Right renal pelvis (tissue), 4 donors: ENCODE results near the gene FAM156A. TPM values are rescaled to one million over a fixed set of nuclear protein-coding genes. Genes with fewer than 3 reads are reported as not detected.
"Not testable (repeated sequence)": the region's sequence is repeated elsewhere in the genome, so short reads cannot be mapped to it uniquely, and the experiment has no call there.

Source experiments
- DNase-seq, 4 donors: peaks; one replicate each; pipeline ENCODE4 v3.0.0-alpha.2; 2013; ENCODE audit warnings: low read depth in 4 of 4, low spot score in 3 of 4, missing footprints in 1 of 4
- polyA plus RNA-seq, 4 donors: library from polyadenylated mRNA; unstranded; fragments of 120-200 nt; gene quantifications; one replicate each; pipeline ENCODE4 v1.2.1, GENCODE V29; 2013; ENCODE audit not compliant: insufficient read length in 4 of 4

FAM156A gene
- polyA plus RNA-seq, 4 donors, result 22.3 to 27.2 (median 26.9) TPM

DNA sequence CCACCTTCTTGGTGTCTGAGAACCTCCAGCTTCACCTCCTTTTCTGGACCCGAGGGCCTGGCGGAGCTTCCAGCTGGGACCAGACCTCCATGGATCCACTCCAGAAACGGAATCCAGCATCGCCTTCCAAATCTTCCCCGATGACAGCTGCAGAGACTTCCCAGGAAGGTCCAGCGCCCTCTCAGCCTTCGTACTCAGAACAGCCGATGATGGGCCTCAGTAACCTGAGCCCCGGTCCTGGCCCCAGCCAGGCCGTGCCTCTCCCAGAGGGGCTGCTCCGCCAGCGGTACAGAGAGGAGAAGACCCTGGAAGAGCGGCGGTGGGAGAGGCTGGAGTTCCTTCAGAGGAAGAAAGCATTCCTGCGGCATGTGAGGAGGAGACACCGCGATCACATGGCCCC lies 51.2 kb downstream of the FAM156A start:
- DNase-seq, result not testable (repeated sequence)

DNA sequence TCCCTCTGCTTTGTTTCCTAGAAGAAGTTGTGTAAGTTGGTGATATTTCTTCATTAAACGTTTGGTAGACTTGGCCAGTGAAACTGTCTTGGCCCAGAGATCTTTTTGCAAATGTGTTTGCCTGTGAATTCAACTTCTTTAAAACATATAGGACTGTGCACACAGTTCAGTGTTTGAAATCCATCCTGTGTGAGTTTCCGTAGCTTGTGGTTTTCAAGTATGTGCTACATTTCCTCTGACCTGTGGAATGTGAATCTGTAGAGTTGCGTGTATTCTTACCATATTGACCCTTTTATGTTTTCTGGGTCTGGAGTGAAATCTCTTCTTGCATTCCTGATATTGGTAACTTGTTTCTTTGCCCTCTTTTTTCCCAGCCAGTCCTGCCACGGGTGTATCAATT lies 52.2 kb downstream of the FAM156A start:
- DNase-seq, result not testable (repeated sequence)

DNA sequence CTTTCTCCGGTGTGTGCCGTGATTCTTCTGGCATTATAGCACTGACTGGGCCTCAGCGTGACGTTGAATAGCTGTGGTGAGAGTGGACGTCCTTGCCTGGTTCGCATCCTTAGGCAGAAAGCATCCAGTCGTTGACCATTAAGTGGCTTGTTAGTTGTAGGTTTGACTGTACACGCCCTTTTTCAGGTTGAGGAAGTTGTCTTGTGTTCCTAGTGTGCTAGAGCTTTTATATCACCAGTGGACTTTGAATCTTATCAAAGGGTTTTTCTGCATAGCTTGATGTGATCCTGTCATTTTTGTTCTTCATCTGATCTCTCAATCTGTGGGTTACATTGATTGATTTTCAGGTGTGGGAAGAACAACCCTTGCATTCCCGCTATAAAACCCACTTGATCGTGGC lies 52.8 kb downstream of the FAM156A start:
- DNase-seq, result not testable (repeated sequence)

Other genes starting within 250 kb of the FAM156A start
- gene SSX2B, start 207.3 kb downstream of the FAM156A start, polyA plus RNA-seq, result under 1 TPM in 1 of 4 donors, not detected in 3; 0.08 TPM
- gene SPANXN5, start 161.1 kb downstream of the FAM156A start, polyA plus RNA-seq, result not detected
- not detected for gene XAGE5, start 147.2 kb downstream of the FAM156A start, polyA plus RNA-seq
- gene XAGE3, start 90.4 kb downstream of the FAM156A start, polyA plus RNA-seq, result not detected
- gene FAM156B, start 61.2 kb downstream of the FAM156A start, polyA plus RNA-seq, result 10 to 100 TPM; 11.3 to 17.7 (median 14.8) TPM
- 10 to 100 TPM; 14.5 to 17.9 (median 15.2) TPM for gene GPR173, start 90.3 kb upstream of the FAM156A start, polyA plus RNA-seq
- gene TSPYL2, start 123.8 kb upstream of the FAM156A start, polyA plus RNA-seq, result 10 to 100 TPM; 24.3 to 41.1 (median 32.4) TPM
- gene KANTR, start 135.6 kb upstream of the FAM156A start, polyA plus RNA-seq, result 10 to 100 TPM; 11.9 to 35.5 (median 24.0) TPM